ENCODE results near the gene ZNF324B. TPM values are rescaled to one million over a fixed set of nuclear protein-coding genes. Genes with fewer than 3 reads are reported as not detected.

The ZNF324B gene
- total and polyA plus RNA-seq, 2 of the 4 experiments (the other 2 are of a cell fraction): 3.5 to 4.1 TPM

DNA sequence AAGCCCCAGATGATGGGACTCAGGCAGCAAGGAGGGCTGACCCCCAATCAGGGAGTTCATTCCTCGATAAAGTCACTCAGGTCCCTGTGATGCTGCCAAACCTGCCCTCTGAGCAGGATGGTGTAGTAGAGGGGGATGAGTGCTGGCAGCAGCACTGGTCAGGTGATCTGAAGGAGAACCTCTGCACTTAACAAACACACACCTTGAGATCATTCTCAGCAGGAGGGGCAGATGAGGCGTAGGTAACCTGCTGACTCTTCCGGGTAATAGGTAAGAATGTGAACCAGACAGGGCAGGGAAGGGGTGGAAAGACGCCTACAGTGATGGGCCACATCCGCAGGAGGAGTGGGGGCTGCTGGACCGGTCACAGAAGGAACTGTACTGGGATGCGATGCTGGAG is 27.9 kb downstream of the ZNF324B start:
- peaks cover 19% of the 10 kb centered on the region for H3K9me1 ChIP-seq (ENCODE audit: insufficient read depth, low read length)
- peaks cover 16% of the 10 kb centered on the region for H3K4me1 ChIP-seq (ENCODE audit: control insufficient read depth, insufficient read depth, low read length)
- H2BK120ac ChIP-seq (ENCODE audit: low read depth, low read length): no peak overlapping the region
- no peak overlapping the region for H4K91ac ChIP-seq (ENCODE audit: insufficient read depth, low read depth, low read length)
- TF ChIP-seq NFE2L2 (IDR thresholded peaks at IDR 0.05; ENCODE audit: low read depth, low read length) (no peak), RAD21 (IDR thresholded peaks at IDR 0.05; ENCODE audit: low read length) (no peak), POLR2A (IDR thresholded peaks at IDR 0.05; ENCODE audit: low read depth, low read length) (no peak), BHLHE40 (IDR thresholded peaks at IDR 0.05; ENCODE audit: low read depth, low read length) (no peak), MAFK (IDR thresholded peaks at IDR 0.05; ENCODE audit: low read depth, low read length) (no peak), MAZ (IDR thresholded peaks at IDR 0.05; ENCODE audit: borderline replicate concordance, low read depth, low read length) (no peak), CEBPB (IDR thresholded peaks at IDR 0.05; ENCODE audit: low read depth, low read length) (no peak), MXI1 (IDR thresholded peaks at IDR 0.05; ENCODE audit: borderline replicate concordance, low read depth, low read length) (no peak), FOS (IDR thresholded peaks at IDR 0.05; ENCODE audit: low read depth, low read length) (no peak), CHD1 (IDR thresholded peaks at IDR 0.05; ENCODE audit: low read depth, low read length) (no peak), SMC3 (IDR thresholded peaks at IDR 0.05; ENCODE audit: low read depth, low read length) (no peak), RFX5 (IDR thresholded peaks at IDR 0.05; ENCODE audit: low read depth, low read length) (no peak)
- TF ChIP-seq, protein P1, sequence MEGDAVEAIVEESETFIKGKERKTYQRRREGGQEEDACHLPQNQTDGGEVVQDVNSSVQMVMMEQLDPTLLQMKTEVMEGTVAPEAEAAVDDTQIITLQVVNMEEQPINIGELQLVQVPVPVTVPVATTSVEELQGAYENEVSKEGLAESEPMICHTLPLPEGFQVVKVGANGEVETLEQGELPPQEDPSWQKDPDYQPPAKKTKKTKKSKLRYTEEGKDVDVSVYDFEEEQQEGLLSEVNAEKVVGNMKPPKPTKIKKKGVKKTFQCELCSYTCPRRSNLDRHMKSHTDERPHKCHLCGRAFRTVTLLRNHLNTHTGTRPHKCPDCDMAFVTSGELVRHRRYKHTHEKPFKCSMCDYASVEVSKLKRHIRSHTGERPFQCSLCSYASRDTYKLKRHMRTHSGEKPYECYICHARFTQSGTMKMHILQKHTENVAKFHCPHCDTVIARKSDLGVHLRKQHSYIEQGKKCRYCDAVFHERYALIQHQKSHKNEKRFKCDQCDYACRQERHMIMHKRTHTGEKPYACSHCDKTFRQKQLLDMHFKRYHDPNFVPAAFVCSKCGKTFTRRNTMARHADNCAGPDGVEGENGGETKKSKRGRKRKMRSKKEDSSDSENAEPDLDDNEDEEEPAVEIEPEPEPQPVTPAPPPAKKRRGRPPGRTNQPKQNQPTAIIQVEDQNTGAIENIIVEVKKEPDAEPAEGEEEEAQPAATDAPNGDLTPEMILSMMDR (conservative IDR thresholded peaks at IDR 0.05; ENCODE audit: low read depth, low read length): no peak
- TF ChIP-seq, protein P2, sequence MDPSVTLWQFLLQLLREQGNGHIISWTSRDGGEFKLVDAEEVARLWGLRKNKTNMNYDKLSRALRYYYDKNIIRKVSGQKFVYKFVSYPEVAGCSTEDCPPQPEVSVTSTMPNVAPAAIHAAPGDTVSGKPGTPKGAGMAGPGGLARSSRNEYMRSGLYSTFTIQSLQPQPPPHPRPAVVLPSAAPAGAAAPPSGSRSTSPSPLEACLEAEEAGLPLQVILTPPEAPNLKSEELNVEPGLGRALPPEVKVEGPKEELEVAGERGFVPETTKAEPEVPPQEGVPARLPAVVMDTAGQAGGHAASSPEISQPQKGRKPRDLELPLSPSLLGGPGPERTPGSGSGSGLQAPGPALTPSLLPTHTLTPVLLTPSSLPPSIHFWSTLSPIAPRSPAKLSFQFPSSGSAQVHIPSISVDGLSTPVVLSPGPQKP (IDR thresholded peaks at IDR 0.05; ENCODE audit: borderline replicate concordance, low read depth, low read length): no peak
- TF ChIP-seq, protein P3, sequence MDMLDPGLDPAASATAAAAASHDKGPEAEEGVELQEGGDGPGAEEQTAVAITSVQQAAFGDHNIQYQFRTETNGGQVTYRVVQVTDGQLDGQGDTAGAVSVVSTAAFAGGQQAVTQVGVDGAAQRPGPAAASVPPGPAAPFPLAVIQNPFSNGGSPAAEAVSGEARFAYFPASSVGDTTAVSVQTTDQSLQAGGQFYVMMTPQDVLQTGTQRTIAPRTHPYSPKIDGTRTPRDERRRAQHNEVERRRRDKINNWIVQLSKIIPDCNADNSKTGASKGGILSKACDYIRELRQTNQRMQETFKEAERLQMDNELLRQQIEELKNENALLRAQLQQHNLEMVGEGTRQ (IDR thresholded peaks at IDR 0.05; ENCODE audit: low read depth, low read length): no peak
- H3K27ac ChIP-seq (ENCODE audit: insufficient read depth, low read length): no peak overlapping the region
- CTCF ChIA-PET: no interaction called here
- H2AFZ ChIP-seq (replicated peaks; ENCODE audit: low read length, poor library complexity): no peak overlapping the region
- H3K36me3 ChIP-seq (ENCODE audit: control insufficient read depth, insufficient read depth, low read length): peaks cover 11% of the 10 kb centered on the region
- DNase-seq: no peak
- in situ Hi-C loops (cut with MboI; ENCODE audit: low sequenced_read_pairs) (no loop called here), intact Hi-C loops (cut with micrococcal nuclease) (no loop called here), dilution Hi-C loops (cut with HindIII; ENCODE audit: low sequenced_read_pairs, unreplicated experiment) (no loop called here)
- H3K9me3 ChIP-seq (ENCODE audit: control insufficient read depth, insufficient read depth, low read length): no peaks in the 10 kb centered on the region
- peaks cover 8% of the 10 kb centered on the region; the same call in 1 of the 2 replicates for H4K20me1 ChIP-seq (ENCODE audit: insufficient read depth, low read length)
- H3K56ac ChIP-seq (ENCODE audit: extremely low read depth, insufficient read depth, low read length): no peak overlapping the region
- H2AK5ac ChIP-seq (ENCODE audit: low read depth, low read length): no peak overlapping the region
- H3K4me3 ChIP-seq (ENCODE audit: insufficient read depth, low read depth, low read length): no peak overlapping the region
- no peak overlapping the region for H2BK5ac ChIP-seq (ENCODE audit: low read depth, low read length, poor library complexity, severe bottlenecking)
- no peak overlapping the region for H2BK15ac ChIP-seq (ENCODE audit: low read depth, low read length)
- peak overlapping the region; percentile 24 for H2AK9ac ChIP-seq (replicated peaks; ENCODE audit: low read depth, low read length, poor library complexity)
- WGBS, 2 experiments (ENCODE audit: extremely low coverage in 2 of 2, insufficient read length in 1 of 2): no CpG with 5 or more reads among the region's 7 CpGs
- H4K5ac ChIP-seq (ENCODE audit: low read depth, low read length): no peak overlapping the region
- H3K18ac ChIP-seq (ENCODE audit: low read depth, low read length): no peak overlapping the region
- no TSS peak for BruUV-seq (replicated peaks)
- no peak overlapping the region for H3K9ac ChIP-seq (ENCODE audit: low read depth, low read length)
- H3K27me3 ChIP-seq (ENCODE audit: control insufficient read depth, insufficient read depth, low read length): no peaks in the 10 kb centered on the region
- H3K14ac ChIP-seq (replicated peaks; ENCODE audit: low read depth, low read length): no peak overlapping the region
- peaks cover 6 to 25% of the 10 kb centered on the region in 2 experiments; a peak in 2 of 4 replicates for H3K79me1 ChIP-seq (ENCODE audit: low read depth in 1 of 2, low read length in 2 of 2)
- no peak overlapping the region for H2BK20ac ChIP-seq (ENCODE audit: low read depth, low read length)
- no peak overlapping the region for H3K4ac ChIP-seq (ENCODE audit: low read depth, low read length)
- H3K23ac ChIP-seq (ENCODE audit: low read depth, low read length): no peak overlapping the region
- POLR2A ChIA-PET (ENCODE audit: unreplicated experiment): no interaction called here
- no peak overlapping the region for H3K4me2 ChIP-seq (ENCODE audit: low read depth, low read length)
- no peak for ATAC-seq (ENCODE audit: low read depth)
- no peak overlapping the region for H4K8ac ChIP-seq (ENCODE audit: low read depth in 2 of 2, low read length in 2 of 2)
